SU-DHL-6 (cell line): Measurements from ENCODE around the gene ST3GAL5.

Experiments used
- H2AFZ ChIP-seq: fragments of 200-600 bp; sonication (generic); 2 replicates; pipeline ENCODE4 v1.6.1; 2014; ENCODE audit warnings: low read depth, mild to moderate bottlenecking, moderate library complexity, mixed read lengths, antibody characterized with exemption, low read length; ENCODE audit not compliant: severe bottlenecking
- H3F3A ChIP-seq: fragments of 200-600 bp; shearing (Covaris generic); 2 replicates; pipeline ENCODE4 v1.6.0; 2016; ENCODE audit warnings: antibody characterized with exemption, mild to moderate bottlenecking; ENCODE audit not compliant: insufficient read depth
- H3K27ac ChIP-seq: fragments of 200-600 bp; sonication (generic); 2 replicates; pipeline ENCODE4 v1.5.1; 2016; ENCODE audit warnings: low read depth, mild to moderate bottlenecking, low read length, moderate library complexity, mixed read lengths
- H3K27me3 ChIP-seq: fragments of 200-600 bp; sonication (generic), shearing (Covaris generic); 2 replicates; pipeline ENCODE4 v1.6.0; 2014; ENCODE audit warnings: mild to moderate bottlenecking, low read length
- H3K36me3 ChIP-seq: fragments of 200-600 bp; sonication (generic); 2 replicates; pipeline ENCODE4 v1.6.1; 2014; ENCODE audit warnings: mild to moderate bottlenecking, low read length, mixed read lengths
- H3K4me2 ChIP-seq: fragments of 300-600, 200-600 bp; shearing (Covaris generic), sonication (generic); 2 replicates; pipeline ENCODE4 v1.6.0; 2014; ENCODE audit warnings: low read length, low read depth, mild to moderate bottlenecking; ENCODE audit not compliant: poor library complexity, severe bottlenecking
- H3K4me3 ChIP-seq: fragments of 200-600 bp; sonication (generic); 2 replicates; pipeline ENCODE4 v1.5.1; 2014; ENCODE audit warnings: antibody characterized with exemption, low read length, mild to moderate bottlenecking, mixed read lengths; ENCODE audit not compliant: insufficient read depth, poor library complexity, severe bottlenecking
- H3K79me2 ChIP-seq: fragments of 200-600 bp; sonication (generic); 2 replicates; pipeline ENCODE4 v1.6.1; 2014; ENCODE audit warnings: mild to moderate bottlenecking, low read length, moderate library complexity; ENCODE audit not compliant: insufficient read depth
- H3K9ac ChIP-seq: fragments of 200-600 bp; sonication (generic); 2 replicates; pipeline ENCODE4 v1.7.0; 2014; ENCODE audit warnings: mild to moderate bottlenecking, low read length
- H3K9me2 ChIP-seq: fragments of 200-600 bp; sonication (generic); replicated peaks from 2 replicates; pipeline ENCODE4 v1.6.1; 2014; ENCODE audit warnings: low read length; ENCODE audit not compliant: insufficient read depth
- H3K9me3 ChIP-seq: fragments of 200-600 bp; sonication (generic); 2 replicates; pipeline ENCODE4 v1.6.1; 2014; ENCODE audit warnings: low read length, mixed read lengths; ENCODE audit not compliant: insufficient read depth
- H4K20me1 ChIP-seq: fragments of 200-600 bp; sonication (generic); 2 replicates; pipeline ENCODE4 v1.6.1; 2014; ENCODE audit warnings: low read depth, mild to moderate bottlenecking, antibody characterized with exemption, low read length, moderate library complexity, mixed read lengths
- CTCF ChIP-seq: fragments of 200-600 bp; sonication (generic); IDR thresholded peaks from one replicate; pipeline ENCODE4 v1.5.1; 2017; ENCODE audit warnings: antibody characterized with exemption, mild to moderate bottlenecking, low read length, moderate library complexity; ENCODE audit not compliant: insufficient read depth, poor library complexity, severe bottlenecking
- EZH2phosphoT487 ChIP-seq: fragments of 200-600 bp; sonication (generic), shearing (Covaris generic); conservative IDR thresholded peaks from 2 replicates; pipeline ENCODE4 v1.6.1; 2018; ENCODE audit warnings: mild to moderate bottlenecking, antibody characterized with exemption, low read length, moderate library complexity, mixed read lengths

The ST3GAL5 gene

GRCh38 chr2:85871494-85872164, 17.2 kb downstream of the ST3GAL5 start:
- Histone ChIP-seq H4K20me1 (no peaks in the 10 kb centered on the region), H3K27me3 (no peaks in the 10 kb centered on the region), H3K9ac (no peak overlapping the region), H3K4me2 (no peak overlapping the region), H3K79me2 (no peaks in the 10 kb centered on the region), H3K4me3 (no peak overlapping the region), H3K9me3 (no peaks in the 10 kb centered on the region), H2AFZ (no peak overlapping the region), H3K36me3 (no peaks in the 10 kb centered on the region), H3K9me2 (no peaks in the 10 kb centered on the region), H3F3A (no peaks in the 10 kb centered on the region), H3K27ac (no peak overlapping the region)
- TF ChIP-seq CTCF (no peak), EZH2phosphoT487 (no peak)

- H3K4me2 ChIP-seq = no peak overlapping the region
- H3K36me3 ChIP-seq = no peaks in the 10 kb centered on the region
- H3F3A ChIP-seq = no peaks in the 10 kb centered on the region
- no peaks in the 10 kb centered on the region for H4K20me1 ChIP-seq
- H3K79me2 ChIP-seq = no peaks in the 10 kb centered on the region
- H3K4me3 ChIP-seq = no peak overlapping the region
- no peaks in the 10 kb centered on the region for H3K9me3 ChIP-seq
- H3K9me2 ChIP-seq = no peaks in the 10 kb centered on the region
- TF ChIP-seq EZH2phosphoT487 = no peak
- no peak for TF ChIP-seq CTCF
- no peak overlapping the region for H2AFZ ChIP-seq
- H3K27ac ChIP-seq = no peak overlapping the region
- no peaks in the 10 kb centered on the region for H3K27me3 ChIP-seq
- no peak overlapping the region for H3K9ac ChIP-seq
Measured at GRCh38 chr2:85868822-85869221, 20.0 kb downstream of the ST3GAL5 start.

GRCh38 chr2:85867556-85868292, 21.1 kb downstream of the ST3GAL5 start:
- Histone ChIP-seq H3K4me3 (no peak overlapping the region), H3K36me3 (no peaks in the 10 kb centered on the region), H4K20me1 (no peaks in the 10 kb centered on the region), H3K79me2 (no peaks in the 10 kb centered on the region), H3F3A (no peaks in the 10 kb centered on the region), H3K4me2 (no peak overlapping the region), H3K9me2 (no peaks in the 10 kb centered on the region), H3K27ac (no peak overlapping the region), H3K9me3 (no peaks in the 10 kb centered on the region), H3K9ac (no peak overlapping the region), H2AFZ (no peak overlapping the region), H3K27me3 (no peaks in the 10 kb centered on the region)
- TF ChIP-seq CTCF = no peak
- TF ChIP-seq EZH2phosphoT487 = no peak
